Activated CD4-positive, alpha-beta T cell treated with anti-CD3 and anti-CD28 coated beads for 48 hours (primary cell): ENCODE results near the gene TADA3.
"Not testable (repeated sequence)": the region's sequence is repeated elsewhere in the genome, so short reads cannot be mapped to it uniquely, and the experiment has no call there.

Source experiments
- DNase-seq: peaks from one replicate; pipeline ENCODE4 v3.0.0-alpha.2; 2020

Gene TADA3

DNA sequence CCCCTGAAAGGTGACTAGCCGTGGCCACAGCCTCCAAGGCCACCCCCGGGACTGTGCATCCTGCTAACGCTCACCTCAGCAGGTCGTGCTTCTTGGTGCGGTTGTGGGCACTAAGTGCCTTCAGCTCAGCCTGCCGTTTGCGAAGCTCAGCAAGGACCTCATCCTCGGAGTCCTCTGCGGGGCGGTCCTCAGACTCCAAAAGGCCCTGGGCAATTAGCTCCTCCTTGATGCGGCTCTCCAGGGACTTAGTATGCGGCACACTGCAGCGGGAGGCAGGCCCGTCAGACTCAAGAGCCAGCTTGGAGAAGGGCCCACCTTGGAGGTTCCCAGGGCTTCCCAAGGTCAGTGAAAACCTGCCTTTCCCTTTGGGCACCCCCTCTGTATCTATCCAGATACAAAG lies 8.3 kb downstream of the TADA3 start:
- DNase-seq: no peak

DNA sequence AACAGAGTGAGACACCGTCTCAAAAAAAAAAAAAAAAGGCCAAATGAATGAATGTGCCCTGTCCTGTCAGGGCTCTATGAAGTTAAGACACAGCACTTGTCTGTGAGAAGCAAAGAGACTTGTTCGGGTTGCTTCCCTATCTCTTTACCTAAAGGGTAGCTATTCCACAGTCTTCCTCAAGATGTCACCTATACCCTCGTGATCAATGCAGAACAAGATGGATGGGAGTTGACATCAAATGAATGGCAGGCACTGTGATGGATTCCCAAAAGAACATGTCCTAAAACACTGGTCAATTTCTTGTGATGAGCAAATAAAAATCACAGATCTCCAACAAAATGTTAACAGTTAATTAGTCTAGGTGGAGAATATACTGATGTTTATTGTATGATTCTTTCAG lies 9.5 kb downstream of the TADA3 start:
- DNase-seq: no peak

DNA sequence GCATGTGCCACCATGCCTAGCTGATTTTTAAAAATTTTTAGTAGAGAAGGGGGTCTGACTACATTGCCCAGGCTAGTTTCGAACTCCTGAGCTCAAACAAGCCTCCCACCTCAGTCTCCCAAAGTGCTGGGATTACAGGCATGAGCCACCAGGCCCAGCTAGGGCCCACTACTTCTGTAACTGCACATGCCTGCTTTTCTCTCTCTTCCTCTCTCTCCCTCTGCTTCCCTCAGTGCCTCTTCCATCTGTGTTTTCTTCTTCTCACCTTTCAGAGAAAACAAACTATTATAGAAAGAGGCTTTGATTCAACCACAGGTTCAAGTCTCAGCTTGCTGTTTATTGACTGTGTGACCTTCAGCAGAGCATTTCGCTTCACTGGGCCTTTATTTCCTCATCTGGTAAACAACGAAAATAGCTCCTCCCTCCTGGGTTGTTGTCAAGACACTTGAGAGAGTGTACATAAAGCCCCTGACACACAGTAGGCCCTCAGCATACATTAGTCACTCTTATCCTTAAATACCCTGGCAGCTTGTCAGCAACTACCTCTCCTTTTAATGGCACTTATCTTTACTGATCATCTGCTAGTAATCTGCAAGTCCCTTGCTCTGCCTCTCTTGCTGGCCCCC lies 10.2 kb downstream of the TADA3 start:
- DNase-seq: no peak

DNA sequence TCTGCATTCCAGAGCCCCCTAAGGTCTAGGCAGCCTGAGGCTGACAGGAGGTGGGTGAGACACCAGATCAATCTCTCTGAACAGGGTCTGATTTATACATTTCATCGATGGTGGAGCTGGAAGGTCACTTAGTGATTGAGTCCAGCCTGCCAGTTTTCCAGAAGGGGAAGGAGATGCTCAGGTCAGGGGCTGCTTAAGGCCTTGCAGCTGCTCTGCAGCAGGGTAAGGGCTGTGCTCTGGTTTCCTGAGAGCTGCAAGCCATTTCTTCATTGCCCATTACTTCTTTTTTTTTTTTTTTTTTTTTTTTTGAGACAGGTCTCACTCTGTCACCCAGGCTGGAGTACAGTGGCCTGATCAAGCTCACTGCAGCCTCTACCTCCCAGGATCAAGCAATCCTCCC lies 10.7 kb downstream of the TADA3 start:
- no peak for DNase-seq

DNA sequence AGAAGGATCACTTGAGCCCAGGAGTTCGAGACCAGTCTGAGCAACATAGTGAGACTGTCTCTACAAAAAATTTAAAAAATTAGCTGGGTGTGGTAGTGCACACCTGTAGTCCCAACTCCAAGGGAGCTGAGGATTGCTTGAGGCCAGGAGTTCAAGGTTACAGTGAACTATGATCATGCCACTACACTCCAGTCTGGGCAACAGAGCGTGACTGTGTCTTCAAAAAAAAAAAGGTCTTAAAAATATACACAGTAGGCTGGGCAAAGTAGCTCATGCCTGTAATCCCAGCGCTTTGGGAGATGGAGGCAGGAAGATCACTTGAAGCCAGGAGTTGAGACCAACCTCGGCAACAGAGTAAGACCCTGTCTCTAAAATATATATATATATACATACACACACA lies 11.4 kb downstream of the TADA3 start:
- no peak for DNase-seq

DNA sequence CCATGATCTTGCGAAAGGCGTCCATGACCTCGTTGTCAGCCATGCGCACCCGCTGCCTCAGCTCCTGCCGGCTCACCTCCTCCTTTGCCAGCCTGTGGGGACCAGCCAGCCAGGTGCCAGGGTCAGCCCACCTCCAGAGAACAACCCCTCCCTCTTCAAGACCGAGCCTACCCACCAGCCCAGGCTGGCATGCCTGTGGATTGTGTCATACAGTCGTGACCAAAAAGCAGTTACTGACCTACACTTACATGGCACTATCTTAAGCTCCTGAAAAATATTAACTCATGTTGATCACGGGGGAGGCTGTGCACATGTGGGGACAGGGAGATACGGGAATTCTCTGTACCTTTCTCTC lies 11.8 kb downstream of the TADA3 start:
- DNase-seq: peak; percentile 23

DNA sequence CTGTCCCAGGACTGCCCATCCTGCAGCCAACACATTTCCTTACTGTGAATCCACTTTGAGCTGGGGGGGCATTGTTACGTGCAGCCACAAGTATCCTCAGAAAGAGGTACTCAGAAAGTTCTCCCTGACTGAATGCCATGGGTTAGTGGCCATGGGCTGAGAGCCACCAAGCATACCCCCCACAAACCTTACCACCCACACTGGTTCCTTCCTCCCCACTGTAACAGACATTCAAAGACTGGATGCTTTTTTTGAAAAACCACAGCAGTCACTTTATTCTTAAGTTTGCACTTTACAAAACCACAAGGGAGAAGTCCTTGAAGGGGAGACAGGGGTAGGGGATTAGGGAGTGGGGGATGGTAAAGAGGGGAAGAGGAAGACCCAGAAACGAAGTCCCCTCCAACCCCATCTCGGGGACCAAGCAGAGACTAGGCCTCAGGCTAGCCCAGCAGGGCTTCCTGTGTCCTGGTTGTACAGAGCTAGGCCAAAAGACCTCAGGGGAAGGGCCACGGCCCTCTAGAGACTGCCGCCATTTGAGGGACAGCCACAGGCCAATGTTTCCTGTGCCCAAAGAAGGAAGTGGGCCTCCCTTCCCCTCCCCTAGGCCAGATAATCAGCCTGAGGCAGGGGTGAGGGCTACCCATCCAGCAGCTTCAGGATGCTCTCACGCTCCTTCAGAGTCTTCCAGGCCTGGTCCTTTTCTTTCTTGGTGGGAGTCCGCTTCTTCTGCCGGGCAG lies 12.4 kb downstream of the TADA3 start:
- DNase-seq: peak; percentile 37

DNA sequence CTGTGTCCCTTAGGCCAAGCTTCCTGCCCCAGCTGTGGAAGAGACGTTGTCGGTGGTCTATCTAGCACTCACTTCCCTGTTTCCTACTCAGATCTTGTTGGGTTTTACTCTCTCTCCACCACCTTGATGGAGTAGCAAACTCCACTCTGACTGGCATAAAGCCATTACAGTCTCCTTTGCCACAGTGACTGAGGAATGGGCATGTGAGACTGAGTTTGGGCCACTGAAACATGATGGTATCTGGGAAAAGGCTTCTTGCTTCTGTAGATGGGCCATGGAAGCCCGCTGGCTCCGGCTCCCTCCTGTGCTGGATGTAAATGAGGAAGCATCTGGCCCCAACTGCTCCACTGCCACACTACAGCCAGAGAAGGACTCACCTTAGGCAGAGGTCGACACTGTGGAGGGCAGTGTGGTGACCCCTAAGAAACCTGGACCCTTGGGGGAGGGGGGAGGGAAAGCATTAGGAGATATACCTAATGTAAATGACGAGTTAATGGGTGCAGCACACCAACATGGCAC lies 13.1 kb downstream of the TADA3 start:
- DNase-seq: no peak

DNA sequence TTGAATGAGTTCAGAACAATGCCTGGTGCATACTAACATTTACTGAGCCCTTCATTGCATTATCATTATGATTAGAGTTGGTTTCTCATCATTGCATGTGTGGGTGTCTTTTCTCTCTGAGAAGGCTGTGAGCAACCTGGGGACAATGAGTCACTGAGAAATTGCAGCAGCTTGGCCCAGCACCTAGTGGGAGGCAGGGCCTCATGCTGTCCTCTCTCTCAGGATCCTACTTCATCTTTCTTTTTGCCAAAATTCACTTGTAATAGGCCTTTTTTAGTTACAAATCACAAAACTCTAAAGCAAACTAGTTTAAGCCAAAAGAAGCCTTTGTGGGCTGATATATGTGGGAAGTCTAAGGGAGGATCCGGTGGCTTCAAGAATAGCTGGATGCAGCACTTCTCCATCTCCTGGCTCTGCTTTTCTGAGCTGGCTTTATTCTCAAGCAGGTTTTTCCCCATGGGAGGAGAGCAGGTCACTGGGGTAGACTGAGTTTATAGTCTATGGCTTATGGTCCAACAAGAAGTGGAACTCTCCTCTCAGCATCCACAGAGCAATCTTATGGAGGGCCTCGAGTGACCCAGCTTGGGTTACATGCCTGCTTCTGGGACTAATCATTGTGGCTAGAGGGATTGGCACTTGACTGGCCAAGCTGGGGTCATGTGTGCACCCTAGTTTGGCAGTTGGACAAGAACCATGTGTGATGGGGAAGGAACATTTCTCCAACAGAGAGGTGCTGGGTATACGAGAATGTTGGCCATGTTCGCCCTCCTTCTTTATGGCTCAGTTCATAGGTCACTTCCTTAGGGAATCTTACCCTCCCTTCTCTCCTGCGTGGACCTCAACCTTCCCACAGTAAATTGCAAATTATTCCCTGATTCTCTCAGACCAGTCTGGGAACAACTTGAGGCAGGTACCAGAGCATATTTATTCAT lies 13.9 kb downstream of the TADA3 start:
- peak; percentile 82 for DNase-seq

DNA sequence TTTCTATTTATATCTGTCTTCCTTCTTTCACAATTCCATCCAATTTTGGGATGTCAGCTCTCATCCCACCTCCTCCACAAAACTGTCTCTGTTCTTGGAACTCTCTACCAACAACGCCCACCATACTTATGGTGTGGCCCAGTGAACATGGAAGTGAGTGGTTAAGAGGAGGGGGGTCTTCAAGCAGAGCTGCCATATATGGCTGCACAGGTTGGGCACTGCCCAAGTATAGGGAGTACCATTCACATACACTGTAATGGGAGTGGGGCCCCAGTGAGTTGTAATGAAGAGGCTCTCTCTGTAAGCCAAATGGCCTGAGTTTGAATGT lies 14.6 kb downstream of the TADA3 start:
- DNase-seq: peak; percentile 39

DNA sequence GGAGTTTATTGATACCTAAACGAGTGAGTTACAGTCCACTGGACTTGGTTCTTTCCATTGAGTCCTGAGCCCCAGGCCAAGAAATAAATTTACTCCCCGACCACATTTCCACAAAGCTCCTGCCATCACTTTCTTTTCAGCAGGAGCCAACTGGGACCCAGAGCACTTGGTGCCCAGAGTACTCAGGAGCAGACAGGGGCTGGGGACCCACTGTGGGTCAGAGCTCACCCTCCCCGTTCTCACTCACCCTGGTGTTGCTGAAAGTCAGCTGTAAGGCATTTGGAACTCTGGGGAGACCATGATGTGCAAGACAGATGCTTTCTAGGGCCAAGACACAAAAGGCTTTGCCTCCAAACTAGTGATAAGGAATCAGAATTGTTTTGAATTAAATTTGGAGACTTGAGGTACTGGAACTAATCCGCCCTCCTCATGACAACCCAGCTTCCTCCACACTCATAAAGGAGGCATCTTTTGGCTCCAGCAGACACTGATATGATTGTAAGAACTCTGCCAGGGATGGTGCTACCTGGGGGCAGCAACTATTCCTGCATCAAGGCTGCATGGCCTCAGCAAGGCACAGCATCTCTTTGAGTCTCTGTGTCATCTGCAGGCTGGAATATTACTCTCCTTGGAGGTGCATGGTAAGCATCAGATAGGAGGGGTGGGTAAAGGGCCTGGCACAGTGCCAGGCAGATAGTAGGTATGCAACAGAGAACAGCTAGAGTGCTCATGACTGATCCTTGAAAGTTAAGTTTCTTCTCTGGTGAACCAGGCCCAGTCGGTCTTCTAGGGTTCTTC lies 15.2 kb downstream of the TADA3 start:
- peak; percentile 37 for DNase-seq

DNA sequence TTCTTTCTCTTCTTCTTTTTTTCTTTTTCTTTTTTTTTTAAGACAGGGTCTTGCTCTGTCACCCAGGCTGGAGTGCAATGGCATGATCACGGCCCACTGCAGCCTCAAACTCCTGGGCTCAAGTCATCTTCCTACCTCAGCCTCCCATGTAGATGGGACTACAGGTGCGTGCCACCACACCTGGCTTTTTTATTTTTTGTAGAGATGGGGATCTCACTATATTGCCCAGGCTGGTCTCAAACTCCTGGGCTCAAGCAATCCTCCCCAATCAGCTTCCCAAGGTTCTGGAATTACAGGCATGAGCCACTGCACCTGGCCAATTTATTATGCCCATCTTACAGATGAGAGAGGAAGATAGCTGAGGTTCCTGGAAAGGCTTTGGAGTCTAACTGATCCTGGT lies 21.3 kb downstream of the TADA3 start:
- not testable (repeated sequence) for DNase-seq

DNA sequence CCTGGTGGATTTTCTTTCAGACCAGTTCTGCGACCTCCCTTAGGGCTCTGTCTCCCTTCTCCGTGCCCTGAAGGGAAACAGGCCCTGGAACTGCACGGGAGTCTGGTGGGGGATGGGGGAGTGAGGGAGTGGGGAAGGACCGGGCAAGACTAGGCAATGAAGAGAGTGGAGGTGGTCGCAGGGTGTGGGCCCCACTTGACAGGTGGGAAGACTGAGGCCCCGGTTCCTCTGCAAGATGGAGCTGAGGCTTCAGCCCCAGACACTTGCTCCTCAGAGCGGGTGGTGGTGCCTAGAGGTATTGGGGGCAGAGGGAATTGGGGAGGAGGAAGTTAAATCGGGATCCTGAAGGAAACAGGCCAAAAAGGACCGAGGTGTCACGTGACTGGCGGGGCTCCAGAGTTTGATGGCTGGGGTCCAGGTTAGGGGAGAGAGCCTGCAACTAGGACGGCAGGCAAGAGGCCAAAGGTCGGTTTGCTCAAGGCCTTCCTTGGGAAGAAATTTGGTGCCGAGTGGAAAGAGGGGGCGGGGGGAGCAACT lies 21.9 kb downstream of the TADA3 start:
- DNase-seq: no peak

DNA sequence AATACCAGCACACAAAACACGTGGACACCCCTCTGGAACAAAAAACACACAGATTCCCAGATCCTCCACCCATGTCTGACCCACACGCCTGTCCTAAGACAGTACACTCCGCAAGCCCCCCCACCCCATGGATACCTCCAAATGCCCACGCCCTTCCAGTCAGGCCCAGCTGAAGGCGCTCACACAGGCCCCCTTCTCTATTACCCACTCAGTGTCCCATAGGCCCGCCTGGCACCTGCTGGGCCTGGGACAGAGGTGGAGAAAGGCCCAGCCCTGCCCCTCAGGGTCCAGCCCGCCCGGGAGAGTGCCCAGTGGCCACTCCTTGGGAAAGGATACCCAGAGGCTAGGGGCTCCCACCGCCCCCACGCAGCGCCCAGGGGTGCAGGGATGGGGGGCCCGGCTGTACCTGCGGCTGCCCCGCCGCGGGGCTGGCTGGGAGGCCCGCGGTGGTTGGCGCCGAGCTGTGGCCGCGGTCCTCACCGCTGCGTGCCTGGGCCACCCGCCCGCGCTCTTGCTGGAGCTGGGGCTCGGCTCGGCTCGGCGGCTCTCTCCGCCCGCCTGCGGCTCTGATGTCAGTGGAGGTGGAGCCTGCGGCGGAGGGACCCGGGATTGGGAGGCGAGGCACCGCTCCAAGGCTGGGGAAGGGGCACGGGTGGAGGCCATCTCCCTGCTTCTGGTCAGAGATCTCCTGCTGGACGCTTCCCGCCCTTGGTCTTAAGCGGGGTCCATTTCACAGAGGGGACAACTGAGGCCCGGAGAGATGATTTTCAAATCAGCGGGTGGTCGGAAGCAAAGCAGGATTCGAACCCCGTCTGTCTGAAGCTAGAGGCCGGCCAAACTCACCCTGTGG lies 22.6 kb downstream of the TADA3 start, which contains the start of gene CAMK1:
Gene CAMK1, minus strand, starts transcription at position 522 of the 850 bp plus-strand sequence. CDS start 2,198 bp downstream, outside the sequence.
- peak; percentile 83 for DNase-seq

DNA sequence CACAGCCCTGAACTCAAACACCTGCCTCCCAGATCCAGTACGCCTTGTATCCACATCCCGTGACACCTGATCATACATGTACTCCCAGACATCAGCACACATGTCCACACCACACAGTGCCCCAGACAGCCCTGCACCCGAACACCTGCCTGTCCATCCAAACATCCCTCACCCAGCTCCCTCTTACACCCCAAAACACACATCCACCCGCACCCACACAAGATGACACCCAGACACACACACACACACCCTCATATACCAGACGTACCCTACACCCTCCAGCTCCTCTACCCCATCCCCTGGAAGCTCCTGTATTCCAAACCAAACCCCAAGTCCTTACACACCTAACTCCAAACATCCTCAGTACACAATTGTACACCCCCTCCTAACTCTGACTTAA lies 23.3 kb downstream of the TADA3 start:
- DNase-seq: no peak

DNA sequence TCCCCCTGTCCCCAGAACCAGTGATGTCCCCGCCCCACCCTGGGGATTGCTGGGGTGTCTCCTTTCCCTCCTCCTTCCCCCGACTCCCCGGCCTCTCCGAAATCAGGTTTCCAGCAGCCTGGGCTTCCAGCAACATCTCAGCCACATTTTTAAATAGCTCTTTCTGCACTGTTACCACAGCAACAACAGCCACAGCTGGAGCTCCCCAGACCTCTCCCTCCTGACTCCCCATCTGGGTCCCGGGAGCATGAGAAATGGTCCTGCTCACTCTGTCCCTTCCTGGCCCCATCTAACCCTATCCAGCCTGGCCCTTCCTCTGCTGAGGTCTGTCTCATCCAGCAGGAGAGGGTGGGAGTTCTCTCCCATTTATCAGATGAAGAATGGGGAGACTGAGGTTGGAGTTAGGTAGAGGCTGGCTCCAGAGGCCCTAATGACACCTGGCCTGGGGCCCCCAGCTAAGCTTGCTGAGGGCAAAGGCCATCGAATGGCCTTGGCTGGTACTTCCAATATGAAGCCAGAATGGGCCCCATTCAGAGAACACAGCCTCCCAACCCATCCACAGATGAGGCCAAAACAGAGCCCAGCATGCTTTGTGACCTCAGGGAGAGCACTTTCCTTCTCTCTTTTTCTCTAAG lies 24.0 kb downstream of the TADA3 start:
- no peak for DNase-seq

DNA sequence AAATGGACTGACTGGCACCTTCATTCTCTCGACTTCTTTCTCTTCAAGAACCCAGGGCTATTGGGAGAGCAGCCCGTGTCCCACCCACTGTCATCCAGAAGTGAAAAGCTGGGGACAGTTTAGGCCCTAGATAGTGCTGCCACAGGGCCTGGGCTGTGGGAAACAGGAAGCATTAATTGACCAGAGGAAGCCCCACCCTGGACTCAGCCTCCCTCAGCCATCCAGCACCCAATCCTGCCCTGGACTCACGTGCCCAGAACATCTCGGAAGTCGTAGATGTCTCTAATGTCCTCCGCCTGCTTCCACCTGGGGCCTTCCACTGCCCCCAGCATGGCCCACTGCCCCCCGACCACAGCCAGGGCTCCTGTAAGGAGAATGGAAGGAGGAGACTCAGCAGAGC lies 24.9 kb downstream of the TADA3 start:
- DNase-seq: no peak

DNA sequence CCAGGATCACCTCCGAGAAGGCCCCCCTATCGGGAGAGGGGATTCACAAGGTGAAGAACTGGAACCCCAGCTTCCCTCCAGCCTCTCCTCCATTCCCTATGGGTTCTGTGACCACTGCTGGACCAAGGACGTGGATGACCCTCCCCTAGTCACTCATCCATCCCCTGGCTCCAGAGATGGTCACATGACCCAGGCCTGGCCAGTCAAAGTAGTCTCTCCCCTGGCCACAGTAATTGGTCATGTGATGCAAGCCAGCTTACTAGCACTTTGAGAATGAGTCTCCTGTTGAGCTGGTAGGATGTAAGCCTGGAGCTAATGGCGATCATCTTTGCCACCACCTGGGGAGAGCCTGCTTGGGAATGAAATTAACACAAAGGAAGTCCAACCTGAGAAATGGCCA lies 26.4 kb downstream of the TADA3 start:
- no peak for DNase-seq

DNA sequence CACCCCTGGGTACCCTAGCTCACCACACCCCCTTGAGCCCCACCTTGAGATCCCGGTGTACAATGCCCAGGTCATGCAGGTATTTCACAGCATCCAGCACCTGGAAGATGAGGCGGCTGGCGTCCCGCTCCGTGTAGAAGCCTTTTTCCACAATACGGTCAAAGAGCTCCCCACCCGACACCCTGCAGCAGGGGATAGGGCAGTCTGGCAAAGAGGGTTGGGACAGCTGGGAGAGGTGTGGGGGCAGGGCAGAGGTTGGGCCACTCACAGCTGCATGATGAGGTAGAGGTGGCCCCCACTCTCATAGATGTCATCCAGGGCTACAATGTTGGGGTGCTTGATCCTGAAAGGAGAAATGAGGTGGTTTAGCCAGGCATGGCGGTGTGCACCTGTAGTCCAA lies 29.4 kb downstream of the TADA3 start:
- no peak for DNase-seq

DNA sequence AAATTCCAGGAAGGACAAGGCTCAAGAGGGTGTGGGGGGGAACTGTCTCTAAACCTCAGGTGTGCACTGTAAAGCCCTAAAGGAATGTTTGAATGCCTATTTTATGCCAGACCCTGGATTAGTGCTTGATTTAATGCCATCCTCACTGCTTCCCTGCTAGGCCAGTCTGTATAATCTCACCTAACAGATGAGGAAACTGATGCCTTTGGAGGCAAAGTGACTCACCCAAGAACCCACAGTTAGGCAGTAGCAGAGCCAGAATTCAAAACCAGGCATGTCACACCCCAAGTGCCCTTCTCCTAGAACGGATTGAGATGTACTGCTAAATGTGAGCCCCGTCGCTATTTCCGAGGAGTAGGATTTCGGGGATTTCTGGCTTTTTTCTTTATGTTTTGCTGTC lies 30.4 kb downstream of the TADA3 start:
- DNase-seq: no peak
